GM12873 (cell line): Measurements from ENCODE around the gene SLC25A46.

Experiments used
- TF ChIP-seq, protein P1 (sequence below): IDR thresholded peaks from 2 replicates; pipeline ENCODE4 v1.5.1; 2012; ENCODE audit warnings: low read depth, mild to moderate bottlenecking, moderate library complexity, low read length, control low read depth; ENCODE audit not compliant: insufficient read depth; ENCODE audit errors: missing control alignments

The SLC25A46 gene

DNA sequence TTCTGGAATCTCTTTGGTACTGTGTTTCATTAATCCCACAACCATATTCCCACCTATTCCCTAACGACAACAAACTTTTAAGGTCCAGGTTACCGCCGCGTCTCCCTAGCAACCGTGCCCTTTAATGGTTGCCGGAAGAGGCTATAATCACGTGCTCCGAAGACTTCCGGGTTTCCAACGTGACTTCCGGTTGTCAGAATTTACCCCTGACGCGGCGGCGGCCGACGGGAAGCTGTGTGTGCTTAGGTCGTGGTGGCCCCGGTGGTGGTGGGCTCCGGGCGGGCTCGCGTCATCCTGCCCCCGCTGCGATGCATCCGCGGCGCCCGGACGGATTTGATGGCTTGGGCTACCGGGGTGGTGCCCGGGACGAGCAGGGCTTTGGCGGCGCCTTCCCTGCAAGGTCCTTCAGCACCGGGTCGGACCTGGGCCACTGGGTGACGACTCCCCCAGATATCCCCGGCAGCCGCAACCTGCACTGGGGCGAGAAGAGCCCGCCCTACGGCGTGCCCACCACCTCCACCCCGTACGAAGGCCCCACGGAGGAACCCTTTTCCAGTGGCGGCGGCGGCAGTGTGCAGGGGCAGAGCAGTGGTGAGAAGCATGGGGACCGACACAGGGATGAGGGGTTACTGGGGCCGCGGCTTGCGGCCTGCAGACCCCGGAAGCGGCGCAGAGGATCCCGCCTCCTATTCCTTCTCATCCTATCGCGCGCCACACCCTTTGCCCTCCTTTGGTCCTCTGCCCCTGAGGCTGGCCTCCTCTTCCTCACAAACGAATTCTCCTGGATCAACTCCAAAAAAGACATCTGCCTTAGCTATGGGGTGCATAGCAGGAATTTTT lies at the start of gene SLC25A46:
TSS of gene SLC25A46 (plus strand) at position 196 of the 840 bp plus-strand sequence. CDS start at position 309, 113 bp downstream.
- TF ChIP-seq, protein P1, sequence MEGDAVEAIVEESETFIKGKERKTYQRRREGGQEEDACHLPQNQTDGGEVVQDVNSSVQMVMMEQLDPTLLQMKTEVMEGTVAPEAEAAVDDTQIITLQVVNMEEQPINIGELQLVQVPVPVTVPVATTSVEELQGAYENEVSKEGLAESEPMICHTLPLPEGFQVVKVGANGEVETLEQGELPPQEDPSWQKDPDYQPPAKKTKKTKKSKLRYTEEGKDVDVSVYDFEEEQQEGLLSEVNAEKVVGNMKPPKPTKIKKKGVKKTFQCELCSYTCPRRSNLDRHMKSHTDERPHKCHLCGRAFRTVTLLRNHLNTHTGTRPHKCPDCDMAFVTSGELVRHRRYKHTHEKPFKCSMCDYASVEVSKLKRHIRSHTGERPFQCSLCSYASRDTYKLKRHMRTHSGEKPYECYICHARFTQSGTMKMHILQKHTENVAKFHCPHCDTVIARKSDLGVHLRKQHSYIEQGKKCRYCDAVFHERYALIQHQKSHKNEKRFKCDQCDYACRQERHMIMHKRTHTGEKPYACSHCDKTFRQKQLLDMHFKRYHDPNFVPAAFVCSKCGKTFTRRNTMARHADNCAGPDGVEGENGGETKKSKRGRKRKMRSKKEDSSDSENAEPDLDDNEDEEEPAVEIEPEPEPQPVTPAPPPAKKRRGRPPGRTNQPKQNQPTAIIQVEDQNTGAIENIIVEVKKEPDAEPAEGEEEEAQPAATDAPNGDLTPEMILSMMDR, result no peak

DNA sequence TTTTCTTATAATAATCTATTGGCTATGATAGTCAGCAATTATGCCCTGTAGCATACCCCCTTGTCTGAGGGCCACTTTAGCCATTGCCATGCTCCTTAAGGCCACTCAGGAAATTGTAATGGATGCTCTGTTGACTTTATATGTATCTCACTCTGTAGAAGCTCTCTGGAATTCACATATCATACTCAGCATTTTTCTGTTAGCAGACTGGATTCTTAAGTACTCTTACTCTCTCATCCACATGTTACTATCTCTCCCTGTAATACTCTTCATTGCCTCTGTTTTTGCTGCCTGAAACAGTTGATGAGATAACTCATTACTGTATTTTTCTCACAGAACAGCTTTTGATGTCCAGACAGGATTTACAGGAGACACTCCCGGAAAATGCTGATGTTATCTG lies 36.5 kb upstream of the SLC25A46 start:
- TF ChIP-seq, protein P1, result no peak

DNA sequence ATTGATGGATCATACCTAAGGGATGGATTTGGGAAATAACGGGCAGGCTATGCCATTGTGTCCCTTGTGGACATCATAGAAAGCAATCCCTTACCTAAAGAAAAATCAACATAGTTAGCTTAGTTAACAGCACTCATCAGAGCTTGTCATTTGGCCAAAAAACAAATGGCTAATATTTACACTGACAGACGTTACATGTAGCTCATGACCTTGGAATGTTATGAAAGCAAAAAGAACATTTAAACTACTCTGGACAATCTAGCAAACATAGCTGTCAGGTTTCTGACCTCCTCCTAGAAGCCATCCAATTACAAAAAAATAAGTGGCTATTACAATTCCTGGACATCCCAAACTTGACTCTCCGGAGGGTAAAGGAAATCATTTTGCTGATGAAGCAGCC lies 36.1 kb upstream of the SLC25A46 start:
- TF ChIP-seq, protein P1, result no peak

DNA sequence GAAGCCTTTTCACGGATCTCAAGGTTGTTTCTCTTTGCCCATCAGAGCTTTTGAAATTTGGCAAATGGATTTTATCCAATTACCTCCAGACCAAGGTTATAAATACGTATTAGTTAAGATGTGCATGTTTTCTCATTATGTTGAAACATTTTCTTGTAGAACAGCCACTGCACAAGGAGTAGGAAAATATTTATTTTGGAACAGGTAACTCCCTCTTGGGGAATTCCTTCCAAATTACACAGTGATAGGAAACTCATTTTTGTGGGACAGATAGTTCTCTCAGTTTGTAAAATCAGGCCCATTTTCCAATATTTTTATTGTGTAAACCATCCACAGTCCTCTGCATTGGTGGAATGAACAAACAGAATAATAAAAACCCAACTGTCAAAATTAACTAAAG lies 35.3 kb upstream of the SLC25A46 start:
- TF ChIP-seq, protein P1, result no peak

DNA sequence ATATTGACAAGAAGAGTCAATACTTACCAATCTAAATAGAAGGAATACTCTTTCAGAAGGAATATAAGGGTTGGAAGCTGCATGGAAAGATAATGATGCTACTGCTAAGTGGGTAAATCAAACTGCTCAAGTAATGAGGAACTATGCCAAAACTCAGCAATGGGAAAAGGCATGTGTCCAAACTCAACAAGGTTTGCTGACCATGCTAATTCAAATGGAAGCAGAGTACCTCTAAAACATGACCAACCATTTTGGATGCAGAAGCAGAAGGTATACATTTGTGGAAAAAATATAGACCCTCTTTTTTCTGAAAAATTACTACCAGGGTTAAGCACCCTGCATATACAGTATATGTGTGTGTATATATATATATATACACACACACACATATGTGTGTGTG lies 33.5 kb upstream of the SLC25A46 start:
- TF ChIP-seq, protein P1, result no peak

DNA sequence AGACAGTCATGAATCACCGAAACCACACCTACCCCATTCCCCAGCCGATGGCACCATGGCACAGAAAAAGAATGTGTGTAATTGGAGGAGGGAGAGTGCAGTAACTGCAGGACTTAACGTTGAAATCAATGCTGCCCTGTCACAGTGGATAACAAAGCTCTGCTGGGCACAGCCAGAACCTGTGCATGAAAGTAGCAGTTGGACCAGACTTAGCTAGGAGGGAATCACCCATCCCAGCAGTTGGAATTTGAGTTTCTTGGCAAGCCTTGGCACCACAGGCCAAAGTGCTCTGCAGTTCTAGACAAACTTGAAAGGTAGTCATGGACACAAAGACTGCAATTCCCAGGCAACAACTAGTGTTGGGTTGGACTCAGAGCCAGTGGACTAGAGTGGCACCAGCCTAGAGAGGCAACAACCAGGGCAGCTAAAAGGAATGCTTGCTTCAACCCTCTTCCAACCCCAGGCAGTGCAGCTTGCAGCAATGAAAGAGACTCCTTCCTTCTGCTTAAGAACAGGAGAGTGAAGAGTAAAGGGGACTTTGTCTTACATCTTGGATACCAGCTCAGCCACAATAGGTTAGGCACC lies 31.5 kb upstream of the SLC25A46 start:
- TF ChIP-seq, protein P1, result no peak

DNA sequence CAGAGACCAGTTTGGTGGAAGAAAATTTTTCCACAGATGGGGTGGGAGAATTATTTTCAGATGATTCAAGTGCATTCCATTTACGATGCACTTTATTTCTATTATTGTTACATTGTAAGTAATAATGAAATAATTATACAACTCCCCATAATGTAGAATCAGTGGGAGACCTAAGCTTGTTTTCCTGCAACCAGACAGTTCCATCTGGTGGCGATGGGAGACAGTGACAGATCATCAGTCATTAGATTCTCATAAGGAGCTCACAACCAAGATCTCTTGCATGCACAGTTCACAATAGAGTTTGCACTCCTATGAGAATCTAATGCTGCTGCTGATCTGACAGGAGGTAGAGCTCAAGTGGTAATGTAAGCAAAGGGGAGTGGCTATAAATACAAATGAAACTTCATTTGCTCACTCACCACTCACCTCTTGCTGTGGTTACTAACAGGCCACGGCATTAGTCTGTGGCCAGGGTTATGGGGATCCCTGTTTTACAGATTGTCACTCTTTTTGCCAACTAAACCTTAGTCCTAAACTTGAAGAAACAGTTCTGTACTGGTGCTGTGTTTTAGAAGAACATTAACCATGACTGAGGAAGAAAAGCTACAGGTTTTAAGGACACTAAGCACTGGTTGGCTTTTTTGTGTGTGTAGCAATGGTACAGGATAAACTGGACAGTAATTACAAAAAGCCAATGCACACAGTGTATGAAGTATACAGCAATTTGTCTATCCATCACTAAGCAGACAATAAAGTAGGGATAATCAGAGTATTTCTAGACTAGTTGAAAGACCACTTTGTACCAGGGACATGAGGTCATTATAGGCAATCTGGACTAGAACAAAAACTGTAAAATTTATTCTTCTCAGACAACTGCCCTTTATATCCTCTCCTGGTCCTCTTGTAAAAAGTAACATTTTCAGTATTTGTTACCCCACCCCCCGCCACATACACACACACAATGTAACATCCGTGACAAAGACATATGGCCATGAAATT lies 22.3 kb upstream of the SLC25A46 start:
- TF ChIP-seq, protein P1, result no peak
